GM21526 (cell line): Measurements from ENCODE around the gene PCP4.

Experiments
- ATAC-seq: cut with Tn5 transposase; IDR thresholded peaks from one replicate; pipeline ENCODE4 v1.9.1; 2021; ENCODE audit warnings: moderate library complexity; ENCODE audit not compliant: unreplicated experiment, low FRiP score

The PCP4 gene

DNA sequence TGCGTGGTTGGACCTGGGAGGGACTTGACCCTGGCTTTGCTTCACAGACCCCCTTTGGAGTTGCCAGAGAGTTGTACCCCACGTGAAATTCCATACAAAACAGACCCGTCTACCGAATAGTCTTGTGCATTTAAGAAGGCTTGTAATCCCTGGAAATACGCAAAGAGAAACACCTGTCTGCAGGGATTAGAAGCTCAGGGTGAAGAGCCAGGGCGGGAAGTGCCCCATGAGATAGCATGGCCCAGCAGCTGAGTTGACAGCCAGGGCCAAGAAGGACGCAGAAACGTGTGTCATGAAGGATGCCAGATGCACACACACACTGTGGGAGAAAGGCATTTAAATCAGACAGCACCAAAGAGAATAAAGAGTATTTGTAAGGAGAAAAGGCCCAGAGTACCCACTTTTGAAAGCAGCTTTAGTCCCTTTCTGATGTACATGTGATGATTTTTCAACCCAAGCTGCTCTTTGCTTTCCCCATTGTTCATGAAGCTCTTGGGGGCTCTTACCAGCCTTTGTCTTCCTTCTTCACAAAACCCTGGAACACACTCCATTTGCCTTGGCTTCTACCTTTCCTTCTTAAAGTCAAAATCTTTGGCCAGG lies 46.6 kb downstream of the PCP4 start:
- ATAC-seq: no peak

DNA sequence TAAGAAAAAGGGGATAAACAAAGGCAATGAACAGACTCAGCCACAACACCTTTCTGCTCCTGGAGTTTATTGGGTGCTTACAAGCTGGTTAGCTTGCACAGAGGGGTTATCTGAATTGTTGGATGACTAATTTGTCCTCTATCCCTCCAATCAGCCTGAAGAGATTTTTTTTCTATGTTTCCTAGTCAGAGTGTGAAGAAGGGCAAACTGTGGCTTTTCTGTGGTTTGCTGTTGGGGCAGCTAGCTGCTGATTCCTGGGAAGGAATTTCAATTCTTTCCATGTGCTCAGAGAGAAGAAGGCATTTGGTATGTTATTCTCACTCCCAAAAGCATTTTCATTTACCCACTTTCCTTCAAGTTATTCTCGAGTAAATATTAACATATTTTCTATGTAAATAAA lies 48.6 kb downstream of the PCP4 start:
- no peak for ATAC-seq

DNA sequence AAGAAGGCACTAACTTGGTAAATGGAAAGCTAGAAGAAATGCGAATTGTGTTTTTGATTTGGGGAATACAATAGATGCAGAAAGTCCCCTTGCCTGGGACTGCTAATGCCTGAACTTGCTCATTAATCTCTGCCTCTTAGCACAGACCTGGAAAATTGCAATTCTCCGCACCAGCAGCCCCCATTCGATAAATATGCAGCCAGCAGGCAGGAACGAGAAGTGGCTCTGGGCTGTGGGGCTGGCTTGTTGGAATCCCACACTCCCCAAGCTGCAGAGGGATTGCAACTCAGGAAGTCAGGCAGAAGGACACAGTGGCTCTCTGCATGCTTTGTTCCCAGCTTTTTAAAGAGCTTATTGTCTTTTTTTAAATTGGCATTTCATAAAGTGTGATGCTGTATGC lies 51.3 kb downstream of the PCP4 start:
- no peak for ATAC-seq

DNA sequence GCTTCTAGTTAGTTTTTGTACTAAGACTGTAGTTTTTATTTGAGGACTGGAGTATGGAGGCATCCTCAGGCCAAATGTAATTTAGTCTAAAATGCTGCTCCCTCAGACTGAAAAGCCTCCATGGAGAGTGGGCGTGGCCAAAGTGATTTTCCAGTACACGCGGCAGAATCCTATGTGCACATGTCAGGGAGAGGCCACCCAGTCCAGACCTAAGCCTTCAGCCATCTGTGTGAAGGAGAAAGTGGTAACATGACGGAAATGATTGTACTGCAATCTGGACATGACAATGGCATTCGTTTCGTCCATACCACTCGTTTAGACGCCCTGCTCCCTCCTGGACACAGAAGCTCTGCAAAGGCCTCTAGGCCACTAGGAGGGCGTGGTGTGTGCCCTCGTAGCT lies 56.2 kb downstream of the PCP4 start:
- ATAC-seq: no peak

DNA sequence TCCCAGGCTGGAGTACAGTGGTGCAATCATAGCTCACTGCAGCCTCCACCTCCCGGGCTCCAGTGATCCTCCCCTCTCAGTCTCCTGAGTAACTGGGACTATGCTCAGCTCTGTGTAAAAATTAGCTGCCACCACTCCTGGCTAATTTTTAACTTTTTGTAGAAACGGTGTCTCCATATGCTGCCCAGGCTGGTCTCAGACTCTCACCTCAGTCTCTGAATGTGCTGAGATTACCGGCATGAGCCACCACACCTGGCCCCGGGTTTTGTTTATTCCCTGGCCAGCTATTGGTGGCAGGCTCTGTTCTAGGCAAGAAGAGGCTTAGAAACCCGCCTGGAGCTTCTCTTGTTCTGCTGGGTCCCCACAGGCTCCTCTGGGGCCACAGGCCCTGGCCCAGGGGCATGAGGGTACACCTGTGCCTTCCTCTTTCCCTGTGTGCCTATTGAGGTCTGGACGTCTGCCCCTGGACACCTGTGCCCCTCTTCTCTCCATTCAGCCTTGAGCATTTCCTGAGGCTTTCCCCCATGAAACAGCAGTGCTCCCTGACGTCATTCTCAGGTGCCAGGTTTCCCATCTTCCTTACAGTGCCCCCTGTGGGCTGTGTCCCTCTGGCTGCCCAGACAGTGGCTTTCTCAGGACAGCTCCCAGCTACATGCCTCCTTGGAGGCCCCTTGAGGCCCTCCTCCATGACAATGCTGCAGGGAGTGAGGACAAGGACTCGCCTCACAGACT lies 57.5 kb downstream of the PCP4 start:
- ATAC-seq: no peak

DNA sequence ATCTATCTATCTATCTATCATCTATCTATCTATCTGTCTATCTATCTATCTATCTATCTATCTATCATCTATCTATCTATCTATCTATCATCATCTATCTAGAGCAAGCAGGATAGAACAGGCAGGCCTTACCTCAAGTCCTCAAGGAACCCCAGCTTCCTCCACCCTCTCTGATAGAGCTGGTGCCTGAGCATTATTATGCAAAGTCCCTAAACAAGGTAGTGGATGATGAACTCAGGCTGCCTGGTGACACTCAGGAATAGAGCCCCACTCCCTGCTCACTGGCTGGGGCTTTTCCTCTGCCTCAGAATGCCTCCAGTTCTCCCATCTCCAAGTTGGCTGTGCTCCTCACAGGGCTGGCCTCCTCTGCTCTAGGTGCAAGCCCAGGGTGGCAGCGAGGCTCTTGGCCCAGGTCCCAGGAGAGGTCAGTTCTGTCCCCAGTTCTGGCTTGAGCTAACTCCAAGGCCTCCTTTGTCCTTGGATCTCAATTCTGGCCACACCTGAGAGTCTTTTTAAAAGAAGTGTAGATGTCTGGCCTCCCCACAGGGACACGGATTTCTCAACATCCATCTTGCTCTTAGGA lies 60.2 kb downstream of the PCP4 start:
- ATAC-seq: no peak

DNA sequence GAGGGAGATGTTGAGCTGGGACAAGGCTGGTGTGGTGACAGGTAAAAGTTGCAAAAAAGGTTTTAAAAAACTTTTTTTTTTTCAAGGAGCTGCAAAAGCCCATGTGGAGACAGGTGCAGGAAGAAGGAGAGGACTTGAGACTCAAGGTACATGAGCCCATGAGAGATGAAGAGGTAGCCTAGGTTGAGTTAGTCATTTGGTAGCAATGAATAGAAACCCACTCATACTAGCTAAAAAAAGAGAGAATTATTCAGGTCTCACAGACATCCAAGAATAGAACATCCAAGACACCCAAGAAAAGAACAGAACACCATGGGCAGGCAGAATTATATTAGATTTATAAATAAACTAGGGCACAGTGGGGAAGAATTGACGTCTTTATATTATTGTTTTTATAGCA lies 65.1 kb downstream of the PCP4 start:
- ATAC-seq: no peak

DNA sequence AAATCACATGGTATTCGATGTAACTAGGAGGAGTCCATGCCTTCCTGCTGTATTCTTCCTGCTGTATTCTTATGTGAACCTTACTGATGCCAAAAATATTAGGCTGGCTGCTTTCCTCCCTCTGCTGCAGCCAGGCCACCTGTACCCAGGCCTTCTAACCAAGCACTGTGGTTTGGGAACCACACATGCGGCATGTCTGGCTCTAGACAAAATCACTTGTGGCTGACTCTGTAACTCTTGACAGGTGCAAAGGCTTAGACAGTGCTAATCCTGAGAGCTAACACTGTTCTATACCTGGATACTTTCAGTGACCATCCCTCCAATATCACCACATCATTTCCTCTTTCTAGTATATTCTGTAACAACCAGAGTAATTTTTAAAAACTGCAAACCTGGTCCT lies 67.7 kb downstream of the PCP4 start:
- ATAC-seq: no peak

DNA sequence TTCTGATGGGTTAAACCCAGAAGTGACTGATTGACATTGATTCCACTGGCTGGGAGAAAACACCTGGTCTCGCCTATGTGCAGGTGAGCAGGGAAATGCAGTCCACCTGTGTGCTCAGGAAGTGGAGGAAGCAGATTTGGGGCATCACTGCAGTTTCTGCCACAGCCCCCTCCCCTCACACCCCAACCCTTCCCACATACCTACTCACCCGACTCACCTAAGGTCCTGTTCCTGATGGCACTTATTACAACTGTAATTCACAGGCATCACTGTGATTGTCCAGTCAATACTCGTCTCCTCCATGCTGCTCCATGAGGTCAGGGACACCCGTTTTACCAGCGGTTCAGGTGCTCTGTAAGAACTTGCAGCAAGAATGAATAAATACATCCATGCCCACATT lies 68.5 kb downstream of the PCP4 start:
- no peak for ATAC-seq

DNA sequence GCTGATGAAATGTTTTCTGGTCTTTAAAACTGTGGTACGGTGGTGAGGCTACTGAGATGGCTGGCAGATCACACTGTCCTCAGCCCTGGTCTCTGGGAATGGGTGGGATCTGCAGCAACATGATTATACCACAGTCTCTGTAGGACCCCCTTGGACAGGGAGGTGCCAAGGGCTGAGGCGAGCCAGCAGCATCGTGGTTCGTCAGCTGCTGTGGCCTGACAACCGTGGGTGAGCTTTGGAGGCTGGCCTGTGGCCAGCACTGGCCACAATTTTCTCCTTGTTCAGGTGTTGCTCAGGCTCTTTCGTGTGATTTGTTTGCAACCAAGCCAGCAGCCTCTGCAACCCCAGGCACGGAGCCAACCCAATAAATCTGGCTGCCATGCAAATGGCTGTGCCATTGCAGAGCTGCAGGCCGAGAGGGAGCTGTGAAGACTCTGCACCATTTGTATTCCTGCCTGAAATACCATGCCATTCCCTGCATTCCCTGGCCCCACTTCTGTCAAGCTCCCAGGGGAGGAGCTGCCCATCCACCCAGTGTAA lies 70.9 kb downstream of the PCP4 start:
- ATAC-seq: no peak

DNA sequence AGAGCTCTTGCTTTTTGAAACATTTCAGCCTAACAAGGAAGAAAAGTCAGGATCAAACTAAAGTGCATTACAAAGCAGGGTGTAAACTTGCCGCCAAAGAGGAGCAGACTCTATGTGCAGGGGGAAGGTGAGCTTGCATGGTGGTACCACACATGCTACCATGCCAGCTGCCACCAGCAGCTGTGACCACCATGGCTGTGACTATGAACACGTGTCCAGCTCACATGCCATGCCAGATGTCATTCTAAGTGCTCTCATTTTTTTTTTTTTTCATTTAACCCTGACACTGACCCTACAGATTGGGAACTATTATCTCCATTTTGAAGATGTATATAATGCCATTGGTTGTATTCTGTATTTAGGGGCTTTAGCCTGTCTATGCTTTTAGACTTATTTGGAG lies 79.0 kb downstream of the PCP4 start:
- no peak for ATAC-seq

DNA sequence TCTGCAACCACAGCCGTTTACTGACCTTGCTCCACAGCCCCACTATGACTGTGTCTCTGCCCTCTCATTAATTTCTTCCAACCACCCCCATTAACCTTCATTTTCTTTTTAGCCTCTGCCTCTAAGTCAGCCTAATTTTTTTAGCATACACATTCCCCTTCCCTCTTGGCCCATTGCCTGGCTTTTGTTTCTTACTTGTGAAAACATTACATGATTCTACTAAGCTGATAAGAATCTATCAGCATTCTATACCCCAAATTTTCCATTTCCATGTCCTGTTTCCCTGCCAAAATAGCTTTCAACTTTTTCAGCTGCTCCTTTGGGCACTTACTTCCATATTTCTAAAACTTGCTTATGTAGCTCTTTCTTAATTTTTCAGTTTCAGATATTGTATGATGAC lies 79.8 kb downstream of the PCP4 start:
- ATAC-seq: no peak

DNA sequence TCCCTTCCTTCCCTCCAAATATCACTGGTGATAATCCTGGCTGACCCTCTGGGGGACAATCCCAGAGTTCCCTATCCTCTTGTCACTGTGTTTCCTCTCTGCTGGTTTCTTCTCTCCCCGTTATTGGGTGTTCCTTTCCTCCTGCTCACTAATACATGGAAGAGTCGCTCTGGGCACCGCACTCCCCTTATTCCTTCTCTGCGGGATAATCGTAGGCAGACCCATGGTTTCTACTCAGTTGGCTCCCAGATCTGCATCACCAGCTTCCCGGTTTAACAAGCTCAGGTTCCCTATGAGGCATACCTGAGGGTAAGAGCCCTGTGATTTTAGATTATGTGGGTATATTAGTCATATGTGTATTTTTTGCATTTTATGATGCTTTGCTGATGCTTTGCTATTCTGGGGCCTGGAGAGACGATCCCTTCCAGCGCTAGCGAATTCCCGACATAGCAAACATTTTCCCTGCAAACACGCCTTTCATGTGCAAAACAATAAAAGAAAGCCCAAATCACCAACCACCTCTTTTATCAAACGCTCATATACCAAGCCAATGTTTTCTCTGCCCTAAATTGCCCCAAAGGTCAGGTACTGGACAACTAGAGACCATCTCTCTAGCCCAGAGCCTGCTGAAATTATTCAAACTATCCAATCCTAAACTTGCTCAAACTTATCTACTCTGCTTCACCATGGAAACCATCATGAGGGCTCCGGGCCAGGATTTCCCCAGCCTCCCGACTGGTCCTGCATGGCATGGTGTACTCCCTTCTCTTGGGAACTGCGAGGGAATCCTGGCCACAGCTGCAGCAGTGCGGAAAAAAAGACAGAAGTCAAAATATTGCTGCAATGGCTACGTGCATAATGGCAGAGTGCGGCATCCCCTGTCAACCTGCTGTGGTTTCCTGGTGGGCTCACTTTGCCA lies 84.2 kb downstream of the PCP4 start:
- no peak for ATAC-seq

DNA sequence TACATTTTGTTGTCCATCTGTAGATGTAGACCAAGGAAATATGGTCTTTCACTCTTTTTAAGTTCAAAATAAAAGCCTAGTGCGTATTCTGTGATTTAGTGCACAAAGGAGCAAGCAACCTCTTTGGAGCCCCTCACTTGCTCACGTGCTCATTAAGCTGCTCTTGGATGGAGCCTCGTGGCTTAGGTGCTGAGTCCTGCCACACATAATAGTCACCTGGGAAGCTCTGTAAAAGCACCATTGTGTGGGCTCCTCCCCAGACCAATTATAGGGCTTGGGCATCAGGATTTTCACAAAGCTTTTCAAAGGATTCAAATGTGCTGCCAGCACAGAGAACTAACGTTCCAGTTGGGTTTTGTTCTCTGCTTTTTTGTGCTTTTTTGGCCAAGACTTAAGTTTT lies 85.0 kb downstream of the PCP4 start:
- ATAC-seq: no peak

DNA sequence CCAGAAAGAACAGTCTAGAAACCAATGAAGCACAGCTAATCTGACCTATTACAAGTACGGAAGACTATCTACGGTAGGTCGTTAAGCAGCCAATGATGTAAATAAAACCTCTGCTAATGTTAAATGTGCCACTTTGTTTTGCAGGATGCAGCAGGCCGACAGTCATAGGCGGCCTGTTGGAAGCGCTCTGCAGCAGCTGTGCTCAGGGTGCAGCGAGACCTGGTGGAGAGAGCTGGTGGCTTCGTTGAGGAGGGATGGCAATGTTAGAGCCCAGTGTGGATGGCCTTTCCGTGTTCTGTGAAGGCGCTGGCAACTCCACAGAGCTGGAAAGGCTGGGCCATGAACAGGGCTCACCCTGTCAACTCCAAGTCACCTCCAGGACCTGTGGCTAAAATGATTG lies 87.3 kb downstream of the PCP4 start:
- no peak for ATAC-seq

DNA sequence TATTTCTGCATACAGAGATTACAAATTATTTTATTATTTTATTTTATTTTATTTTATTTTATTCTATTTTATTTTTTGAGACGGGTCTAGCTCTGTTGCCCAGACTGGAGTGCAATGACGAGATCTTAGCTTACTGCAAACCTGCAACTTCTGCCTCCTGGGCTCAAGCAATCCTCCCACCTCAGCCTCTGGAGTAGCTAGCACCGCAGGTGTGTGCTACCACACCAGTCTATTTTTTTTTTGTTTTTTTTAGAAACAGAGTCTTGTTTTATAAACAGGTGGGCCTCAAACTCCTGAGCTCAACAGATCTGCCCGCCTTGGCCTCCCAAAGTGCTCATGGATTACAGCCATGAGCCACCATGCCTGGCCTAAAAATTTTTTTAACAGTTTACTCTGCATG lies 88.1 kb downstream of the PCP4 start:
- ATAC-seq: no peak

DNA sequence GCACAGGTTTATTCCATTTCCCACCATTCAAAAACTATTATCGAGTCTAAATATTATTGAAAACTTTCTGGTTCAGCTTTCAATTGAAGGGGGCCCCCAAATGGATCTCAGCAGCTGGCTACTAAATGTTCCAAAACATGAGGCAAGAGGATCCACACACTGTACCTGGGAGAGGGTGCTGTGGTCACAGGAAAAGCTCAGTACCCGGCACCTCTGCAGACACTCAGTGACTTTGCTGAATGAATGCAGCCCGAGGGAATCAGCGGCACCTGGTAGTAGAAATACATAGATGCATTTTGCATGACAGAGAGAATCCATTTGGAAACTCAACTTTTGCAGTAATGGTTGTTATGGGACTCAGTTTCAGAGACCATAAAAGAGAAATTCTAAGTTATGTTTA lies 89.3 kb downstream of the PCP4 start:
- no peak for ATAC-seq

DNA sequence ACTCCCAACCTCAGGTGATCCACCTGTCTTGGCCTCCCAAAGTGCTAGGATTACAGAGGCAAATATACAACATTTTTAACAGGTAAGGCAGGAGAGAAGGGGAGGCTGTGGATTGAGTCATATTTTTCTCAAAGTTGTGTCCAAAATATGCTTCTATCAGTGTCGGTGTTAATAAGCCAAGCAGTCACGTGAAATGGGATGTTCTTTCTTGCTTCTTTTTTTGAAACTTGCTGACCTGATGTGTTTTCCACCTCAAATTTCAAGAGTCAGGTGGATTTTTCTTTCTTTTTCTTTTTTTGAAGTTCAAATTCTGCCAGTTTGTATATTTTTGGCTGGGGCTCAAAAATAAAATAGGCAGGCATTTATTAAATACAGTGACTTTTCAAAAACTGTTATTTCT lies 91.5 kb downstream of the PCP4 start:
- ATAC-seq: no peak

DNA sequence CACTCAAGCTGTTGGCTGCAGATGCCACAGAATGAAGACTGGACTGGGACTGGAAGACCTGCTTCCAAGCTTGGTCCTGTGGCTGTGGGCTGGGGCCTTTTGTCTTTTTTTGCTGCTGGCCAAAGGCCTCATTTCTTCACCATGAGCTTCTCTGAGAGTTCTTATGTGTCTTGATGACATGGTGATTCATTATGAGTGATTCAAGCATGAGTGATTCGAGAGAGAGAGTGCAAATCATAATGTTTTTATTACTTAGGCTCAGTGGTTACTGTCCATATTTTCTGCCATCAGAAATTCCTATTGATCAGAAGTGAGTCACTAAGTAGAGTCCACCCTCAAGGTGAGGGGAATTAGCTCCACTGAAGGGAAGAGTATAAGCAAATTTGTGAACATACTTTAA lies 94.0 kb downstream of the PCP4 start:
- ATAC-seq: no peak

DNA sequence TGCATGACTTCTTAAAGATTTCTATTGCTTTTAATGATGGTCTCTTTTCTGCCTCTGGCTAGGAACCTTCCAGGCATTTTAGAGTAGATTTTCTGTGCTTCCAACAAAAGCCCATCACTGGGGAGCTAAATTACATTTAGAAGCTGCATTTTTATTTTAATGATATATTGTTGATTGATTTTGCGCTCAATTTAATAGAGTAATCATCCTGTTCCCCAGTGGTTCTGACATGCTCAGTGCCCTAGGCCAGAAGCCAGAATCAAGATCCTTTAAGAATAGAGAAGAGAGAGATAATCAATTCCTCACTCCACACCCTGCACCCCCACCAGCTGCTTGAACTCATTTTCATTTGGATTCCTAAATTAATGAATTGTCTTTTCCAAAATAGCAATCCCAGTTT lies 97.8 kb downstream of the PCP4 start:
- no peak for ATAC-seq

DNA sequence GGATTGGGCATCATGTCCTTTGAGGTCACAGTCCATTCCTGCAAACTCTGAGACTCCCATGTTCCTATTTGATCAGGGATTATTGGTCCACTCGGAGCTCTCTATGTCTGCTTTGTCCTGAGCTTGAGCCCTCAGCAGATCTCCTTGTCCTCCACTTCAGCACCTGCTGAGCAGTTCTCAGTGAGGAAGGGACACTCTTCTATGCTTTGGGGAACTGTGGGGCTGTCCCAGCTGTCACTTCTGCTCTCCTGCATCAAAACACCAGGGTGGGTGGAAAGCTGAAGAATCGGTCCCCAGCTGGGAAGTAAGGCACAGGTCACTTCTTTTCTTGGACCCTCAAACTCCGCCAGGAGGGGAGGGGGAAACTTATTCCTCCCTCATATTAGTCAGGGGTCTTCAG lies 99.5 kb downstream of the PCP4 start:
- no peak for ATAC-seq
